H4 (cell line): ENCODE results near the gene B4GALT2. TPM values are rescaled to one million over a fixed set of nuclear protein-coding genes. Genes with fewer than 3 reads are reported as not detected.
A peak's percentile ranks its signal among the peaks of the same experiment; 100 is the strongest.

Experiments
- DNase-seq: peaks from one replicate; pipeline ENCODE4 v3.0.0-alpha.2; 2015; ENCODE audit warnings: low spot score
- total RNA-seq: library from RNA; depleted of rRNA; stranded (reverse); fragments of >200 nt; shearing (Covaris generic); gene quantifications from 2 replicates; pipeline ENCODE4 v1.2.3, GENCODE V29; 2014; rRNA removed

Gene B4GALT2
- total RNA-seq: 87.5 and 92.8 TPM in 2 replicates

GRCh38 chr1:43978551-43979260 is at the start of gene B4GALT2:
B4GALT2 (plus strand) TSS chr1:43979210; CDS start chr1:43981161, 1,951 bp downstream.
- DNase-seq: peak; percentile 25

GRCh38 chr1:43930168-43930948 is 48.7 kb upstream of the B4GALT2 start:
- no peak for DNase-seq

GRCh38 chr1:43930949-43931275 is 48.1 kb upstream of the B4GALT2 start:
- no peak for DNase-seq

- DNase-seq: no peak
Measured at GRCh38 chr1:43931711-43932660, 47.0 kb upstream of the B4GALT2 start.

GRCh38 chr1:43932786-43933385 is 46.1 kb upstream of the B4GALT2 start:
- DNase-seq: no peak

- no peak for DNase-seq
Measured at GRCh38 chr1:43933386-43934100, 45.5 kb upstream of the B4GALT2 start, which contains the start of gene ARTN. ARTN (plus strand) TSS chr1:43933801; CDS start chr1:43935657, 1,856 bp downstream.

- peak; percentile 61 for DNase-seq
Measured at GRCh38 chr1:43934101-43934985, 44.7 kb upstream of the B4GALT2 start.

- no peak for DNase-seq
Measured at GRCh38 chr1:43934986-43935324, 44.1 kb upstream of the B4GALT2 start.

- no peak for DNase-seq
Measured at GRCh38 chr1:43935711-43936427, 43.1 kb upstream of the B4GALT2 start.

GRCh38 chr1:43936431-43937151 is 42.4 kb upstream of the B4GALT2 start:
- no peak for DNase-seq

- no peak for DNase-seq
Measured at GRCh38 chr1:43937179-43937865, 41.7 kb upstream of the B4GALT2 start.

GRCh38 chr1:43938383-43938782 is 40.6 kb upstream of the B4GALT2 start:
- no peak for DNase-seq

GRCh38 chr1:43938892-43939587 is 40.0 kb upstream of the B4GALT2 start:
- DNase-seq: no peak

- DNase-seq: no peak
Measured at GRCh38 chr1:43942411-43942810, 36.6 kb upstream of the B4GALT2 start.

GRCh38 chr1:43944860-43945259 is 34.1 kb upstream of the B4GALT2 start:
- no peak for DNase-seq

- DNase-seq: no peak
Measured at GRCh38 chr1:43945674-43946235, 33.3 kb upstream of the B4GALT2 start.
